ENCODE results near the gene HS6ST3. TPM values are rescaled to one million over a fixed set of nuclear protein-coding genes. Genes with fewer than 3 reads are reported as not detected.

HS6ST3 gene
- total RNA-seq, 4 donors from 2014 or later = 0.04 to 0.59 (median 0.57) TPM; not detected in 1

DNA sequence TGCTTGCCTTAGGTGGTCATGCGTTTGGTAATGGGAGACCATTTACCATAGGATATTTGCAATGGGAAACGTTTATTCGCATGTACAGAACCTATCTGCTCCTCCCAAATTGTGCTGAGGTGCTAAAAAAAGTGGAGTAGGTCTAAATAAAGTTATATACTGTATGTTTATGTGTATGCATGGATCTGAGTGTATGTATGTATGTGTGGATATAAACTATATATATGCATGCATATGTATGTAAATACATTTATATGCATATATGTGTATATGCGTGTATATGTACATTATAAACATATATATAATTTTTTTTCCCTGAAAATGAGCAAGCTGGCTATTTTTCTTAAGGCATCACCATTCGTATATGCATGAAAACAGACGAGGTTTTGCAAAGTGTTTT is 95.9 kb downstream of the HS6ST3 start:
- intact Hi-C loops (cut with DNase I) = no loop called here
- WGBS, 2 donors = 75 to 77% methylated on average over 6 of the region's 6 CpGs
- Histone ChIP-seq H3K4me1 (no peaks in the 10 kb centered on the region), H3K27ac (no peak overlapping the region), H3K4me3 (no peak overlapping the region), H3K27me3 (no peaks in the 10 kb centered on the region), H3K36me3 (no peaks in the 10 kb centered on the region), H3K9me3 (no peaks in the 10 kb centered on the region)
- TF ChIP-seq, protein P1, sequence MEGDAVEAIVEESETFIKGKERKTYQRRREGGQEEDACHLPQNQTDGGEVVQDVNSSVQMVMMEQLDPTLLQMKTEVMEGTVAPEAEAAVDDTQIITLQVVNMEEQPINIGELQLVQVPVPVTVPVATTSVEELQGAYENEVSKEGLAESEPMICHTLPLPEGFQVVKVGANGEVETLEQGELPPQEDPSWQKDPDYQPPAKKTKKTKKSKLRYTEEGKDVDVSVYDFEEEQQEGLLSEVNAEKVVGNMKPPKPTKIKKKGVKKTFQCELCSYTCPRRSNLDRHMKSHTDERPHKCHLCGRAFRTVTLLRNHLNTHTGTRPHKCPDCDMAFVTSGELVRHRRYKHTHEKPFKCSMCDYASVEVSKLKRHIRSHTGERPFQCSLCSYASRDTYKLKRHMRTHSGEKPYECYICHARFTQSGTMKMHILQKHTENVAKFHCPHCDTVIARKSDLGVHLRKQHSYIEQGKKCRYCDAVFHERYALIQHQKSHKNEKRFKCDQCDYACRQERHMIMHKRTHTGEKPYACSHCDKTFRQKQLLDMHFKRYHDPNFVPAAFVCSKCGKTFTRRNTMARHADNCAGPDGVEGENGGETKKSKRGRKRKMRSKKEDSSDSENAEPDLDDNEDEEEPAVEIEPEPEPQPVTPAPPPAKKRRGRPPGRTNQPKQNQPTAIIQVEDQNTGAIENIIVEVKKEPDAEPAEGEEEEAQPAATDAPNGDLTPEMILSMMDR (IDR thresholded peaks at IDR 0.05) = no peak
- DNase-seq = no peak

DNA sequence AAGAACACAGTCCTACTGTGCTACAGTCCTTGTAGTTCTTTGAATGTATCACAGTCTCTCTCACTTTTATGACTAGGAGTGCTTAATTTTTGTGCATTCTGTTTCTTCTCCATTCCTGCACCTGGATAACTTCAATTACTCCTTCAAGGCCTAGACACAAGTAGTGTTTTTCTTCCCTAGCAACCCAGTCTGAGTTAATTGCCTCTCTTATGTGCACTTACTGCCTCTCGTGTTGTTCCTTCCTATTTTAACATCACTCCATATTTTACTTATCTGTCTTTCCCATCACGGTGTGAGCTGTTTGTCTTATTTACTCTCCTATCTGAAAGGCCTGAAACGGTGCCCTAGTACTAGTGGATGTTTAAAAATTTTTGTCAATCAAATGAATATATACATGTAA is 101.5 kb downstream of the HS6ST3 start:
- no peaks in the 10 kb centered on the region for H3K27me3 ChIP-seq
- TF ChIP-seq POLR2A (IDR thresholded peaks at IDR 0.05) = no peak
- TF ChIP-seq, protein P1 (IDR thresholded peaks at IDR 0.05) = no peak
- H3K27ac ChIP-seq = no peak overlapping the region
- no peaks in the 10 kb centered on the region for H3K36me3 ChIP-seq
- H3K4me3 ChIP-seq = no peak overlapping the region
- DNase-seq = no peak
- intact Hi-C loops (cut with DNase I) = no loop called here
- WGBS, 2 donors = 28 to 35% methylated on average over 3 of the region's 3 CpGs
- no peaks in the 10 kb centered on the region for H3K9me3 ChIP-seq
- H3K4me1 ChIP-seq = no peaks in the 10 kb centered on the region

DNA sequence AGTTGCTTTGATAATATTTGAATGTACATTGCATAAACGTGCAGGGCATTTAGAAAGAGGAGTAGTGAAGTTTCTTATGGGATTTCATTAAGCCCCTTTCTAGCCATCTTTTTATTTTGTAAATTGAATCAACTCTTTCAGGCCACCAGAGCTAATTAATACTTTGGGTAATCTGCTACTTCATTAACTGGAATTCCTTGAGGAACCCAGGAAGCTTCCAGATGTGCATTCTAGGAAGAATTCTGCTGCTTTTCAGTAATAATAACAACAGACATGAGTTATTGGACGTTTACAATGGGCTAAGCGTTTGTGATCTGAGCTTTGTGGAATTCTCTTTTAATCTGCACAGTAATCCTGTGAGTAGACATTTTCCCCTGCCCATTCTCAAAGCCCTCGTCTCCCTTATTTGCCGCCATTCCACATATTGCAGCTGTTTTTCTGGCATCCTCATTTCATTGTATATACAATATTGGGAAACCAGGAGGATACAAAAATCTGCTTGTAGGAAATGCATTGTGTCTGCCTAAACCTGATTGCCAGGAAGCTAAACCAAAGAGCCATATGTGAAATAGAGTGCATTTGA is 103.9 kb downstream of the HS6ST3 start:
- TF ChIP-seq, protein P1 (IDR thresholded peaks at IDR 0.05) = no peak
- no peak for TF ChIP-seq POLR2A (IDR thresholded peaks at IDR 0.05)
- WGBS, 2 donors = 38 to 42% methylated on average over 5 of the region's 5 CpGs
- no peak for DNase-seq
- Histone ChIP-seq H3K27me3 (no peaks in the 10 kb centered on the region), H3K27ac (no peak overlapping the region), H3K9me3 (no peaks in the 10 kb centered on the region), H3K4me3 (no peak overlapping the region), H3K36me3 (no peaks in the 10 kb centered on the region), H3K4me1 (no peaks in the 10 kb centered on the region)
- intact Hi-C loops (cut with DNase I) = no loop called here

DNA sequence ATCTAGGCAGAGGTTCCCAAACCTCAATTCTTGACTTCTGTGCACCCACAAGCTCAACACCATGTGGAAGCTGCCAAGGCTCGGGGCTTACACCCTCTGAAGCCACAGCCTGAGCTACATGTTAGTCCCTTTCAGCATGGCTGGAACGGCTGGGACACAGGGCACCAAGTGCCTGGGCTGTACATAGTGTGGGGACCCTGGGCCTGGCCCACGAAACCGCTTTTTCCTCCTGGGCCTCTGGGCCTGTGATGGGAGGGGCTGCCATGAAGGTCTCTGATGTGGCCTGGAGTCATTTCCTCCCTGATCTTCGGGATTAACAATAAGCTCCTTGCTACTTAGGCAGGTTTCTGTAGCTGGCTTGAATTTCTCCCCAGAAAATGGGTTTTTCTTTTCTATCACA is 108.1 kb downstream of the HS6ST3 start:
- Histone ChIP-seq H3K27ac (no peak overlapping the region), H3K9me3 (no peaks in the 10 kb centered on the region), H3K27me3 (no peaks in the 10 kb centered on the region), H3K36me3 (no peaks in the 10 kb centered on the region), H3K4me3 (no peak overlapping the region), H3K4me1 (no peaks in the 10 kb centered on the region)
- 33 to 56% methylated on average over 1 to 3 of the region's 5 CpGs for WGBS, 2 donors
- no peak for DNase-seq
- no peak for TF ChIP-seq POLR2A (IDR thresholded peaks at IDR 0.05)
- intact Hi-C loops (cut with DNase I) = no loop called here

DNA sequence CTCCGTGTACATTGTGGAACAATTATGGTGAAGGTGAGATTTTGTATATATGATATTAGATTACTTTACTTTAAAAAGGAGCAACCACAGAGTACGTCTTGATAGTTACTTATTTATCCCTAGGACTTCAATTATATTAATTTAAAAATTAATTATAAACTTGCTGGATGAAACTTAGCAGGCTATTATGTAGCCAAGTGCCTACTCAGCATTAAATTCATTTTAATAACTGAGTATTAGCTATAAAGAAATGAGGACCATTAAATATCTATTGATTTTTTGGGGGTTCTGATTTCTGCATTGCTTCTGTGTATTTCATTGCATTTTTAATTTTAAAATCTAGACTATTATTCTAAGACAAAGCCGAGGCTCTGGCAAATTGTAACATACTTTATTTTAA is 109.4 kb downstream of the HS6ST3 start:
- DNase-seq = no peak
- 71 to 79% methylated on average over 3 of the region's 3 CpGs for WGBS, 2 donors
- H3K4me1 ChIP-seq = no peaks in the 10 kb centered on the region
- TF ChIP-seq, protein P1 (IDR thresholded peaks at IDR 0.05) = no peak
- no peak for TF ChIP-seq POLR2A (IDR thresholded peaks at IDR 0.05)
- no peaks in the 10 kb centered on the region for H3K9me3 ChIP-seq
- no peak overlapping the region for H3K4me3 ChIP-seq
- no peaks in the 10 kb centered on the region for H3K36me3 ChIP-seq
- no peak overlapping the region for H3K27ac ChIP-seq
- no peaks in the 10 kb centered on the region for H3K27me3 ChIP-seq
- intact Hi-C loops (cut with DNase I) = no loop called here

DNA sequence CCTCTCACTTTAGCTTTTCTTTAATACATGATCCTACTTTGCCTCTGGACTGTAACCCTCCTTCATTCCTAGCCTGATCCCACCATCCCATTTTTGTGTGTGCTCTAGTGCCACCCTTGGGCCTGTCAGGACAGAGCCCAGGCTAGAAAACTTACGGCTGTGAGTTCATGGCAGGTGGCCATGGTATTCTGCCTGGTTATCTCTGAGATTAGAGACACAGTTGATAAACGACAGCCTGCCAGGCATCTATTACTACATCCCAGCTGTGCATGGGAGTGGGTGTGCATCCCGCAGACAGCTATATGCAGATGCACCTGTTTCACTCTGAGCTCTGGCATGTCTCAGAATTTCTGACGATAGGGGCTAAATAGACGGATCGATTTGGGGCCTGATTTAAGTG is 110.9 kb downstream of the HS6ST3 start:
- no peak overlapping the region for H3K4me3 ChIP-seq
- H3K4me1 ChIP-seq = no peaks in the 10 kb centered on the region
- no peaks in the 10 kb centered on the region for H3K27me3 ChIP-seq
- intact Hi-C loops (cut with DNase I) = no loop called here
- WGBS, 2 donors = 62 to 67% methylated on average over 6 of the region's 6 CpGs
- TF ChIP-seq POLR2A (IDR thresholded peaks at IDR 0.05) = no peak
- TF ChIP-seq, protein P1 (IDR thresholded peaks at IDR 0.05) = no peak
- no peaks in the 10 kb centered on the region for H3K36me3 ChIP-seq
- H3K27ac ChIP-seq = no peak overlapping the region
- DNase-seq = no peak
- H3K9me3 ChIP-seq = no peaks in the 10 kb centered on the region
